Measurements from ENCODE around the gene FDXR. TPM values are rescaled to one million over a fixed set of nuclear protein-coding genes. Genes with fewer than 3 reads are reported as not detected.
"Not testable (repeated sequence)": the region's sequence is repeated elsewhere in the genome, so short reads cannot be mapped to it uniquely, and the experiment has no call there.

The FDXR gene
- total and polyA plus RNA-seq, 2 donors (not counting 1 experiment from before 2014, with no cell fraction given), result 4.6 to 7.0 TPM

GRCh38 chr17:74871356-74872076, 1.3 kb downstream of the FDXR start:
- peak; percentile 29 for DNase-seq
- CTCF ChIA-PET, result interaction anchor here (2.3 to 6.2 kb wide), 2 partner anchors 11 to 214 kb away, joined by 12 to 54 read pairs; partner anchors contain the start of gene GRIN2C
- POLR2A ChIA-PET, result interaction anchor here (1.8 kb wide), 1 partner anchor 129 kb away, joined by 4 read pairs; no protein-coding TSS in a partner anchor
- no peak overlapping the region for H3K27ac Mint-ChIP-seq
- no peaks in the 10 kb centered on the region for H3K9me3 Mint-ChIP-seq (ENCODE audit: insufficient read depth)
- H3K27ac ChIP-seq (ENCODE audit: low read length in 2 of 2), result no peak overlapping the region
- peaks cover 8% of the 10 kb centered on the region for H3K79me2 ChIP-seq (ENCODE audit: control insufficient read depth, insufficient read depth, low read length)
- no peak for ATAC-seq (ENCODE audit: low read depth)
- H3K4me1 Mint-ChIP-seq, result peaks cover 12% of the 10 kb centered on the region
- intact Hi-C loops (cut with micrococcal nuclease), result no loop called here
- 95% methylated on average over 6 of the region's 11 CpGs for WGBS (ENCODE audit: insufficient coverage)
- H3K4me1 ChIP-seq (ENCODE audit: control insufficient read depth in 2 of 2, insufficient read depth in 2 of 2, low read length in 2 of 2), result peaks cover 12 to 15% of the 10 kb centered on the region in 2 donors
- H3K27me3 ChIP-seq (replicated peaks in 1 of 4; ENCODE audit: control extremely low read depth in 1 of 4, control insufficient read depth in 3 of 4, insufficient read depth in 4 of 4, low read length in 3 of 4), result no peaks in the 10 kb centered on the region
- peak overlapping the region; percentile 100 for H3K4me2 ChIP-seq (replicated peaks; ENCODE audit: low read depth, low read length, poor library complexity, severe bottlenecking)
- H3K27me3 Mint-ChIP-seq, result no peaks in the 10 kb centered on the region
- peak overlapping the region; percentile 65 for H3K4me3 Mint-ChIP-seq
- TF ChIP-seq EZH2 (IDR thresholded peaks at IDR 0.05; ENCODE audit: borderline replicate concordance, insufficient read depth, low read depth, low read length, poor library complexity, severe bottlenecking), result no peak
- no peak for TF ChIP-seq CTCF (IDR thresholded peaks at IDR 0.05)
- H2AFZ ChIP-seq (ENCODE audit: insufficient read depth, low read depth, low read length, poor library complexity, severe bottlenecking), result no peak overlapping the region
- no peak overlapping the region for H3K9ac ChIP-seq (ENCODE audit: low read length)
- H3K4me3 ChIP-seq (ENCODE audit: control extremely low read depth in 1 of 5, extremely low read depth in 1 of 5, insufficient read depth in 1 of 5, low read depth in 2 of 5, low read length in 4 of 5), result no peak overlapping the region
- H4K20me1 ChIP-seq (ENCODE audit: control insufficient read depth, insufficient read depth, low read length, poor library complexity, severe bottlenecking), result no peaks in the 10 kb centered on the region
- no peaks in the 10 kb centered on the region for H3K9me3 ChIP-seq (ENCODE audit: control extremely low read depth in 1 of 3, control insufficient read depth in 2 of 3, insufficient read depth in 1 of 3, low read length in 2 of 3)
- no peaks in the 10 kb centered on the region for H3K36me3 ChIP-seq (replicated peaks in 1 of 2; ENCODE audit: control extremely low read depth in 1 of 2, control insufficient read depth in 1 of 2, extremely low read depth in 1 of 2, insufficient read depth in 2 of 2, low read length in 1 of 2)

- H3K27me3 ChIP-seq (replicated peaks in 1 of 4; ENCODE audit: control extremely low read depth in 1 of 4, control insufficient read depth in 3 of 4, insufficient read depth in 4 of 4, low read length in 3 of 4), result no peaks in the 10 kb centered on the region
- no peaks in the 10 kb centered on the region for H3K9me3 ChIP-seq (ENCODE audit: control extremely low read depth in 1 of 3, control insufficient read depth in 2 of 3, insufficient read depth in 1 of 3, low read length in 2 of 3)
- peaks cover 8% of the 10 kb centered on the region for H3K79me2 ChIP-seq (ENCODE audit: control insufficient read depth, insufficient read depth, low read length)
- TF ChIP-seq EZH2 (IDR thresholded peaks at IDR 0.05; ENCODE audit: borderline replicate concordance, insufficient read depth, low read depth, low read length, poor library complexity, severe bottlenecking) (no peak), CTCF (IDR thresholded peaks at IDR 0.05) (no peak)
- H3K4me1 ChIP-seq (ENCODE audit: control insufficient read depth in 2 of 2, insufficient read depth in 2 of 2, low read length in 2 of 2), result peaks cover 12 to 15% of the 10 kb centered on the region in 2 donors
- H3K36me3 ChIP-seq (replicated peaks in 1 of 2; ENCODE audit: control extremely low read depth in 1 of 2, control insufficient read depth in 1 of 2, extremely low read depth in 1 of 2, insufficient read depth in 2 of 2, low read length in 1 of 2), result no peaks in the 10 kb centered on the region
- ChIA-PET POLR2A (interaction anchor here (0.6 kb wide), 1 partner anchor 125 kb away, joined by 5 read pairs; no protein-coding TSS in a partner anchor), CTCF (interaction anchor here (0.7 to 6.2 kb wide), 6 partner anchors 10 to 213 kb away, joined by 3 to 54 read pairs (median 4); partner anchors contain the start of gene GRIN2C)
- H3K4me1 Mint-ChIP-seq, result peaks cover 12% of the 10 kb centered on the region
- no peak overlapping the region for H2AFZ ChIP-seq (ENCODE audit: insufficient read depth, low read depth, low read length, poor library complexity, severe bottlenecking)
- no peak overlapping the region for H3K4me3 ChIP-seq (ENCODE audit: control extremely low read depth in 1 of 5, extremely low read depth in 1 of 5, insufficient read depth in 1 of 5, low read depth in 2 of 5, low read length in 4 of 5)
- ATAC-seq (ENCODE audit: low read depth) (no peak), DNase-seq (no peak)
- no peaks in the 10 kb centered on the region for H3K9me3 Mint-ChIP-seq (ENCODE audit: insufficient read depth)
- H3K4me3 Mint-ChIP-seq, result no peak overlapping the region
- intact Hi-C loops (cut with micrococcal nuclease), result no loop called here
- H4K20me1 ChIP-seq (ENCODE audit: control insufficient read depth, insufficient read depth, low read length, poor library complexity, severe bottlenecking), result no peaks in the 10 kb centered on the region
- no peak overlapping the region for H3K4me2 ChIP-seq (replicated peaks; ENCODE audit: low read depth, low read length, poor library complexity, severe bottlenecking)
- no peak overlapping the region for H3K27ac ChIP-seq (ENCODE audit: low read length in 2 of 2)
- no peak overlapping the region for H3K27ac Mint-ChIP-seq
- H3K9ac ChIP-seq (ENCODE audit: low read length), result no peak overlapping the region
- H3K27me3 Mint-ChIP-seq, result no peaks in the 10 kb centered on the region
- WGBS (ENCODE audit: insufficient coverage), result 78% methylated on average over 1 of the region's 3 CpGs
These were observed 2.3 kb downstream of the FDXR start for GRCh38 chr17:74870512-74870911.

GRCh38 chr17:74870028-74870427, 2.8 kb downstream of the FDXR start:
- H3K9ac ChIP-seq (ENCODE audit: low read length); H3K4me3 ChIP-seq (ENCODE audit: control extremely low read depth in 1 of 5, extremely low read depth in 1 of 5, insufficient read depth in 1 of 5, low read depth in 2 of 5, low read length in 4 of 5); H3K27ac Mint-ChIP-seq; H3K36me3 ChIP-seq (replicated peaks in 1 of 2; ENCODE audit: control extremely low read depth in 1 of 2, control insufficient read depth in 1 of 2, extremely low read depth in 1 of 2, insufficient read depth in 2 of 2, low read length in 1 of 2); H3K9me3 Mint-ChIP-seq (ENCODE audit: insufficient read depth); ATAC-seq (ENCODE audit: low read depth); H3K27me3 Mint-ChIP-seq; H3K9me3 ChIP-seq (ENCODE audit: control extremely low read depth in 1 of 3, control insufficient read depth in 2 of 3, insufficient read depth in 1 of 3, low read length in 2 of 3); DNase-seq; H3K27me3 ChIP-seq (replicated peaks in 1 of 4; ENCODE audit: control extremely low read depth in 1 of 4, control insufficient read depth in 3 of 4, insufficient read depth in 4 of 4, low read length in 3 of 4); H2AFZ ChIP-seq (ENCODE audit: insufficient read depth, low read depth, low read length, poor library complexity, severe bottlenecking); intact Hi-C loops (cut with micrococcal nuclease); H4K20me1 ChIP-seq (ENCODE audit: control insufficient read depth, insufficient read depth, low read length, poor library complexity, severe bottlenecking); H3K4me2 ChIP-seq (replicated peaks; ENCODE audit: low read depth, low read length, poor library complexity, severe bottlenecking); H3K79me2 ChIP-seq (ENCODE audit: control insufficient read depth, insufficient read depth, low read length); H3K4me3 Mint-ChIP-seq; H3K27ac ChIP-seq (ENCODE audit: low read length in 2 of 2): not testable (repeated sequence)
- CTCF ChIA-PET, result interaction anchor here (0.9 to 6.2 kb wide), 5 partner anchors 9 to 213 kb away, joined by 3 to 54 read pairs (median 4); partner anchors contain the start of gene GRIN2C
- POLR2A ChIA-PET, result interaction anchor here (0.6 kb wide), 1 partner anchor 125 kb away, joined by 5 read pairs; no protein-coding TSS in a partner anchor
- H3K4me1 Mint-ChIP-seq, result peaks cover 12% of the 10 kb centered on the region
- H3K4me1 ChIP-seq (ENCODE audit: control insufficient read depth in 2 of 2, insufficient read depth in 2 of 2, low read length in 2 of 2), result peaks cover 12 to 15% of the 10 kb centered on the region in 2 donors
- 95% methylated on average over 8 of the region's 9 CpGs for WGBS (ENCODE audit: insufficient coverage)
